GM23338 (cell line): Measurements from ENCODE around the gene PDCD1. TPM values are rescaled to one million over a fixed set of nuclear protein-coding genes. Genes with fewer than 3 reads are reported as not detected.

Source experiments
- ATAC-seq: fragments of 200-7000 bp; cut with Tn5 transposase; 3 replicates; pipeline ENCODE4 v1.9.1; 2020
- DNase-seq: peaks from one replicate; pipeline ENCODE4 v3.0.0-alpha.2; 2015; ENCODE audit warnings: low spot score
- H2AFZ ChIP-seq: fragments of 200-600 bp; sonication (generic); 2 replicates; pipeline ENCODE4 v1.8.0; 2016; ENCODE audit warnings: antibody characterized with exemption, mild to moderate bottlenecking, moderate library complexity
- H3F3A ChIP-seq: fragments of 200-600 bp; sonication (generic); replicated peaks from 2 replicates; pipeline ENCODE4 v1.8.0; 2017; ENCODE audit warnings: antibody characterized with exemption, mixed run types, low read depth
- H3K27ac ChIP-seq: fragments of 200-600 bp; sonication (generic); 2 replicates; pipeline ENCODE4 v1.6.1; 2016; ENCODE audit warnings: low read depth
- H3K27me3 ChIP-seq: fragments of 200-600 bp; sonication (generic); 2 replicates; pipeline ENCODE4 v1.8.0; 2016; ENCODE audit warnings: mild to moderate bottlenecking, mixed run types, moderate library complexity; ENCODE audit not compliant: insufficient read depth
- H3K36me3 ChIP-seq: fragments of 200-600 bp; sonication (generic); 2 replicates; pipeline ENCODE4 v1.8.0; 2016; ENCODE audit warnings: mild to moderate bottlenecking; ENCODE audit not compliant: insufficient read depth
- H3K4me1 ChIP-seq: fragments of 200-600 bp; sonication (generic); 2 replicates; pipeline ENCODE4 v1.8.0; 2016; ENCODE audit warnings: mild to moderate bottlenecking, moderate library complexity; ENCODE audit not compliant: insufficient read depth
- H3K4me2 ChIP-seq: fragments of 200-600 bp; sonication (generic); 2 replicates; pipeline ENCODE4 v1.7.1; 2017; ENCODE audit warnings: mixed run types
- H3K4me3 ChIP-seq: fragments of 200-600 bp; sonication (generic); 2 replicates; pipeline ENCODE4 v1.6.1; 2016; ENCODE audit warnings: mixed run types
- H3K79me2 ChIP-seq: fragments of 200-600 bp; sonication (generic); replicated peaks from 2 replicates; pipeline ENCODE4 v1.8.0; 2017; ENCODE audit warnings: mild to moderate bottlenecking; ENCODE audit not compliant: insufficient read depth
- H3K9me2 ChIP-seq: fragments of 200-600 bp; sonication (generic); 2 replicates; pipeline ENCODE4 v1.8.0; 2017; ENCODE audit not compliant: insufficient read depth
- H4K20me1 ChIP-seq: fragments of 200-600 bp; sonication (generic); replicated peaks from 2 replicates; pipeline ENCODE4 v1.8.0; 2017; ENCODE audit warnings: mild to moderate bottlenecking; ENCODE audit not compliant: insufficient read depth
- H3K27ac Mint-ChIP-seq: 2 replicates; pipeline ENCODE4 v1.8.0; 2020; ENCODE audit warnings: inconsistent platforms, mild to moderate bottlenecking, moderate library complexity, mixed read lengths
- H3K27me3 Mint-ChIP-seq: 3 replicates; pipeline ENCODE4 v1.8.0; 2022; ENCODE audit warnings: low read depth, mild to moderate bottlenecking, moderate library complexity, mixed read lengths, inconsistent platforms; ENCODE audit not compliant: insufficient read depth, poor library complexity
- H3K36me3 Mint-ChIP-seq: 3 replicates; pipeline ENCODE4 v1.8.0; 2021; ENCODE audit warnings: low read depth, mild to moderate bottlenecking, inconsistent platforms, moderate library complexity, mixed read lengths
- H3K4me1 Mint-ChIP-seq: 3 replicates; pipeline ENCODE4 v1.8.0; 2020; ENCODE audit warnings: mild to moderate bottlenecking, inconsistent platforms, mixed read lengths
- H3K4me3 Mint-ChIP-seq: 3 replicates; pipeline ENCODE4 v1.8.0; 2021; ENCODE audit warnings: moderate library complexity, mild to moderate bottlenecking, inconsistent platforms, mixed read lengths
- H3K9me3 Mint-ChIP-seq: 3 replicates; pipeline ENCODE4 v1.8.0; 2020; ENCODE audit warnings: moderate library complexity, mild to moderate bottlenecking, inconsistent platforms, mixed read lengths
- CREB1 ChIP-seq: fragments of 250-450 bp; sonication (Bioruptor Pico); IDR thresholded peaks from 2 replicates; pipeline ENCODE4 v1.5.0; 2020; ENCODE audit warnings: low read depth, mild to moderate bottlenecking, moderate library complexity
- CTCF ChIP-seq, 2 experiments: fragments of 200-600 bp in 1 of 2; sonication (generic) in 1 of 2; conservative IDR thresholded peaks; 2 replicates each; pipeline versions ENCODE4 v1.5.1 to v1.6.1; 2016 to 2017; ENCODE audit warnings: antibody characterized with exemption in 2 of 2, low read depth in 2 of 2, mild to moderate bottlenecking in 2 of 2, moderate library complexity in 1 of 2
- EZH2 ChIP-seq: fragments of 200-600 bp; sonication (generic); IDR thresholded peaks from one replicate; pipeline ENCODE4 v1.8.0; 2017; ENCODE audit warnings: antibody characterized with exemption, mild to moderate bottlenecking, low read depth; ENCODE audit not compliant: unreplicated experiment
- EZH2phosphoT487 ChIP-seq: fragments of 200-600 bp; sonication (generic); IDR thresholded peaks from one replicate; pipeline ENCODE4 v1.8.1; 2018; ENCODE audit warnings: antibody characterized with exemption; ENCODE audit not compliant: unreplicated experiment
- JUNB ChIP-seq: IDR thresholded peaks from one replicate; pipeline ENCODE4 v1.6.1; 2016; ENCODE audit warnings: antibody characterized with exemption; ENCODE audit not compliant: unreplicated experiment
- NANOG ChIP-seq: IDR thresholded peaks from 2 replicates; pipeline ENCODE4 v1.6.1; 2016; ENCODE audit warnings: antibody characterized with exemption, borderline replicate concordance
- POLR2AphosphoS5 ChIP-seq: IDR thresholded peaks from 2 replicates; pipeline ENCODE4 v1.6.1; 2016; ENCODE audit warnings: antibody characterized with exemption, low read depth
- STAT1 ChIP-seq: IDR thresholded peaks from one replicate; pipeline ENCODE4 v1.6.1; 2016; ENCODE audit warnings: antibody characterized with exemption; ENCODE audit not compliant: unreplicated experiment
- ZNF114 ChIP-seq: fragments of 250-450 bp; sonication (Bioruptor Pico); IDR thresholded peaks from 2 replicates; pipeline ENCODE4 v1.5.0; 2020; ENCODE audit warnings: mild to moderate bottlenecking, moderate library complexity
- ZNF331 ChIP-seq: fragments of 250-450 bp; sonication (Bioruptor Pico); IDR thresholded peaks from 2 replicates; pipeline ENCODE4 v1.5.0; 2020; ENCODE audit warnings: low read depth, mild to moderate bottlenecking, moderate library complexity
- ZNF462 ChIP-seq: fragments of 250-450 bp; sonication (Bioruptor Pico); IDR thresholded peaks from 2 replicates; pipeline ENCODE4 v1.5.0; 2020; ENCODE audit warnings: mild to moderate bottlenecking, moderate library complexity
- polyA plus RNA-seq: library from polyadenylated mRNA; unstranded; fragments of >200 nt; fragmentation: Nextera tagmentation; extraction: Ambion mirVana; gene quantifications from 2 replicates; pipeline ENCODE4 v1.2.1, GENCODE V29; 2016
- total RNA-seq: library from RNA; depleted of rRNA; stranded (reverse); fragments of >200 nt; shearing (Covaris generic); gene quantifications from 2 replicates; pipeline ENCODE4 v1.2.3, GENCODE V29; 2014
- TF ChIP-seq, protein P1 (sequence below): IDR thresholded peaks from 2 replicates; pipeline ENCODE4 v1.6.1; 2016; ENCODE audit warnings: antibody characterized with exemption
- TF ChIP-seq, protein P2 (sequence below): IDR thresholded peaks from one replicate; pipeline ENCODE4 v1.6.1; 2018; ENCODE audit warnings: antibody characterized with exemption; ENCODE audit not compliant: unreplicated experiment

PDCD1 gene
- total and polyA plus RNA-seq, 2 experiments from 2014 or later = 0.34 to 0.38 TPM

GRCh38 chr2:241853651-241854341, 4.9 kb downstream of the PDCD1 start:
- Mint-ChIP-seq H3K27me3 (peaks cover 8% of the 10 kb centered on the region), H3K4me1 (no peaks in the 10 kb centered on the region), H3K4me3 (no peak overlapping the region), H3K36me3 (no peaks in the 10 kb centered on the region), H3K27ac (no peak overlapping the region), H3K9me3 (no peaks in the 10 kb centered on the region; the same call in 2 of the 3 replicates)
- DNase-seq (no peak), ATAC-seq (no peak)
- Histone ChIP-seq H4K20me1 (no peaks in the 10 kb centered on the region), H3K4me3 (no peak overlapping the region), H3K4me2 (no peak overlapping the region), H2AFZ (no peak overlapping the region), H3K4me1 (no peaks in the 10 kb centered on the region), H3F3A (no peaks in the 10 kb centered on the region), H3K27me3 (no peaks in the 10 kb centered on the region), H3K79me2 (no peaks in the 10 kb centered on the region), H3K9me2 (no peaks in the 10 kb centered on the region), H3K27ac (no peak overlapping the region), H3K36me3 (no peaks in the 10 kb centered on the region)
- no peak for TF ChIP-seq CTCF (conservative IDR thresholded peaks at IDR 0.05; ENCODE audit: low read depth in 2 of 2)
- no peak for TF ChIP-seq ZNF114 (CRISPR knock-in tag)
- no peak for TF ChIP-seq ZNF462 (CRISPR knock-in tag)
- TF ChIP-seq, protein P1, sequence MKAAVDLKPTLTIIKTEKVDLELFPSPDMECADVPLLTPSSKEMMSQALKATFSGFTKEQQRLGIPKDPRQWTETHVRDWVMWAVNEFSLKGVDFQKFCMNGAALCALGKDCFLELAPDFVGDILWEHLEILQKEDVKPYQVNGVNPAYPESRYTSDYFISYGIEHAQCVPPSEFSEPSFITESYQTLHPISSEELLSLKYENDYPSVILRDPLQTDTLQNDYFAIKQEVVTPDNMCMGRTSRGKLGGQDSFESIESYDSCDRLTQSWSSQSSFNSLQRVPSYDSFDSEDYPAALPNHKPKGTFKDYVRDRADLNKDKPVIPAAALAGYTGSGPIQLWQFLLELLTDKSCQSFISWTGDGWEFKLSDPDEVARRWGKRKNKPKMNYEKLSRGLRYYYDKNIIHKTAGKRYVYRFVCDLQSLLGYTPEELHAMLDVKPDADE = no peak
- TF ChIP-seq CREB1 (CRISPR knock-in tag) = no peak
- no peak for TF ChIP-seq NANOG
- TF ChIP-seq POLR2AphosphoS5 = no peak
- TF ChIP-seq EZH2phosphoT487 = no peak
- TF ChIP-seq, protein P2, sequence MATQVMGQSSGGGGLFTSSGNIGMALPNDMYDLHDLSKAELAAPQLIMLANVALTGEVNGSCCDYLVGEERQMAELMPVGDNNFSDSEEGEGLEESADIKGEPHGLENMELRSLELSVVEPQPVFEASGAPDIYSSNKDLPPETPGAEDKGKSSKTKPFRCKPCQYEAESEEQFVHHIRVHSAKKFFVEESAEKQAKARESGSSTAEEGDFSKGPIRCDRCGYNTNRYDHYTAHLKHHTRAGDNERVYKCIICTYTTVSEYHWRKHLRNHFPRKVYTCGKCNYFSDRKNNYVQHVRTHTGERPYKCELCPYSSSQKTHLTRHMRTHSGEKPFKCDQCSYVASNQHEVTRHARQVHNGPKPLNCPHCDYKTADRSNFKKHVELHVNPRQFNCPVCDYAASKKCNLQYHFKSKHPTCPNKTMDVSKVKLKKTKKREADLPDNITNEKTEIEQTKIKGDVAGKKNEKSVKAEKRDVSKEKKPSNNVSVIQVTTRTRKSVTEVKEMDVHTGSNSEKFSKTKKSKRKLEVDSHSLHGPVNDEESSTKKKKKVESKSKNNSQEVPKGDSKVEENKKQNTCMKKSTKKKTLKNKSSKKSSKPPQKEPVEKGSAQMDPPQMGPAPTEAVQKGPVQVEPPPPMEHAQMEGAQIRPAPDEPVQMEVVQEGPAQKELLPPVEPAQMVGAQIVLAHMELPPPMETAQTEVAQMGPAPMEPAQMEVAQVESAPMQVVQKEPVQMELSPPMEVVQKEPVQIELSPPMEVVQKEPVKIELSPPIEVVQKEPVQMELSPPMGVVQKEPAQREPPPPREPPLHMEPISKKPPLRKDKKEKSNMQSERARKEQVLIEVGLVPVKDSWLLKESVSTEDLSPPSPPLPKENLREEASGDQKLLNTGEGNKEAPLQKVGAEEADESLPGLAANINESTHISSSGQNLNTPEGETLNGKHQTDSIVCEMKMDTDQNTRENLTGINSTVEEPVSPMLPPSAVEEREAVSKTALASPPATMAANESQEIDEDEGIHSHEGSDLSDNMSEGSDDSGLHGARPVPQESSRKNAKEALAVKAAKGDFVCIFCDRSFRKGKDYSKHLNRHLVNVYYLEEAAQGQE = no peak
- TF ChIP-seq EZH2 = no peak
- TF ChIP-seq ZNF331 (CRISPR knock-in tag) = no peak
- TF ChIP-seq STAT1 = no peak
- TF ChIP-seq JUNB = no peak
